Activated T-cell treated with anti-CD3 and anti-CD28 coated beads, Interleukin-2, amount 50 U/mL, for 48 hours (primary cell): ENCODE results near the gene FAM151A.

Experiments
- DNase-seq, 2 experiments: peaks; one replicate each; pipeline ENCODE4 v3.0.0-alpha.2; 2020

The FAM151A gene

GRCh38 chr1:54623216-54624007 lies at the start of gene FAM151A:
FAM151A (minus strand) TSS chr1:54623525; CDS start chr1:54623395, 130 bp downstream.
- no peak for DNase-seq

- DNase-seq = peak; percentile 80 to 85
Observed at GRCh38 chr1:54671985-54672608, 48.8 kb upstream of the FAM151A start.

GRCh38 chr1:54668567-54668966 lies 45.2 kb upstream of the FAM151A start:
- no peak for DNase-seq

GRCh38 chr1:54667797-54668196 lies 44.5 kb upstream of the FAM151A start:
- DNase-seq = no peak

- no peak for DNase-seq
Observed at GRCh38 chr1:54666333-54666732, 43.0 kb upstream of the FAM151A start.

- DNase-seq = no peak
Observed at GRCh38 chr1:54665852-54666251, 42.5 kb upstream of the FAM151A start.

GRCh38 chr1:54664364-54664763 lies 41.0 kb upstream of the FAM151A start:
- DNase-seq = no peak

GRCh38 chr1:54663725-54664124 lies 40.4 kb upstream of the FAM151A start:
- DNase-seq = no peak

GRCh38 chr1:54658164-54658913 lies 35.0 kb upstream of the FAM151A start:
- DNase-seq = no peak

GRCh38 chr1:54653036-54653435 lies 29.7 kb upstream of the FAM151A start:
- DNase-seq = no peak

GRCh38 chr1:54652168-54652567 lies 28.8 kb upstream of the FAM151A start:
- DNase-seq = no peak

GRCh38 chr1:54651608-54652007 lies 28.3 kb upstream of the FAM151A start:
- DNase-seq = no peak

GRCh38 chr1:54650417-54650816 lies 27.1 kb upstream of the FAM151A start:
- DNase-seq = no peak

GRCh38 chr1:54649921-54650320 lies 26.6 kb upstream of the FAM151A start:
- no peak for DNase-seq

GRCh38 chr1:54649130-54649898 lies 26.0 kb upstream of the FAM151A start:
- no peak for DNase-seq

- DNase-seq = no peak
Observed at GRCh38 chr1:54645806-54646676, 22.7 kb upstream of the FAM151A start.

GRCh38 chr1:54643736-54644135 lies 20.4 kb upstream of the FAM151A start:
- no peak for DNase-seq

GRCh38 chr1:54640863-54641836 lies 17.8 kb upstream of the FAM151A start, which contains the start of gene MROH7:
MROH7 (plus strand) TSS chr1:54641786; CDS start chr1:54652927, 11,141 bp downstream.
- DNase-seq = no peak

- DNase-seq = no peak
Observed at GRCh38 chr1:54640361-54640760, 17.0 kb upstream of the FAM151A start.
